ENCODE data around the gene PDE11A. TPM values are rescaled to one million over a fixed set of nuclear protein-coding genes. Genes with fewer than 3 reads are reported as not detected.

PDE11A gene
- total and polyA plus RNA-seq, 2 of the 13 experiments (the other 11 are each of a cell fraction or from before 2014, with no cell fraction given): 1.2 to 1.7 TPM

DNA sequence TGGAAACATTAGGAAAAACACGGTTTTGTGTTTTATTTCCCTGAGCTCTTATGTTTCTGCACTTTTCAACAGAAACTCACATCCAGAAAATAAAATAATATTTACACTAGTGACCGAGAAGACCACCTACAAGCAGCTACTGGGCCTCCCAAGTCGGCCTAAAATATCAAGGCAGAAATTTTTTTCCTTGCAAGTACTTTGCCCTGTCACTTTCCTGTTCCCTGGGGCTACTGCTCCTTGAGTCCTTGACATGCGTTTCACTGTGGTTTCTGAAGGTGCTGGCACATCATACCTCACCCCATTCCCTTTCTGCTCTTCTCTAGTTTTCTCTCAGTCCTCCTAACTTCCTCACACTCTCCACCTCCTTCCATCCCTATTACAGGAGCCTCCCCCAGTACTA lies 400.9 kb downstream of the PDE11A start:
- POLR2A ChIA-PET: no interaction called here
- Histone ChIP-seq H3K27me3 (ENCODE audit: control insufficient read depth in 1 of 2, insufficient read depth in 2 of 2, low read length in 2 of 2) (no peaks in the 10 kb centered on the region), H2AFZ (ENCODE audit: low read length) (no peak overlapping the region), H3K9me3 (ENCODE audit: low read length) (no peaks in the 10 kb centered on the region), H3K27ac (ENCODE audit: extremely low read length, insufficient read depth, low read length) (no peak overlapping the region), H3K4me3 (replicated peaks in 1 of 3; ENCODE audit: insufficient read depth in 1 of 3, low read depth in 2 of 3, low read length in 3 of 3) (no peak overlapping the region), H3K9ac (ENCODE audit: insufficient read depth, low read depth, low read length) (no peak overlapping the region), H3K4me2 (ENCODE audit: low read depth, low read length) (no peak overlapping the region), H3K79me2 (ENCODE audit: insufficient read depth, low read length) (no peaks in the 10 kb centered on the region), H3K36me3 (replicated peaks in 1 of 2; ENCODE audit: control insufficient read depth in 1 of 2, insufficient read depth in 2 of 2, low read length in 2 of 2) (no peaks in the 10 kb centered on the region), H3K4me1 (ENCODE audit: insufficient read depth, low read length) (no peaks in the 10 kb centered on the region), H4K20me1 (ENCODE audit: insufficient read depth, low read length) (no peaks in the 10 kb centered on the region)
- FAIRE-seq: no peak
- intact Hi-C loops (cut with micrococcal nuclease; ENCODE audit: unreplicated experiment): no loop called here
- CTCF ChIA-PET (ENCODE audit: low intra/inter-chr PET ratio, low total read pairs): no interaction called here
- DNase-seq (ENCODE audit: low spot score): no peak
- no TSS peak for BruUV-seq (replicated peaks)
- in situ Hi-C loops (cut with HindIII; ENCODE audit: extremely low pct_ligation_motif_present, low pct_unique_long_range_greater_than_20kb): no loop called here
- WGBS (ENCODE audit: low lambda C conversion rate): 23% methylated on average over 4 of the region's 4 CpGs
- TF ChIP-seq MAFG (CRISPR knock-in tag; IDR thresholded peaks at IDR 0.05) (no peak), ZNF878 (CRISPR knock-in tag; IDR thresholded peaks at IDR 0.05) (no peak), ZNF790 (CRISPR knock-in tag; IDR thresholded peaks at IDR 0.05; ENCODE audit: borderline replicate concordance) (no peak), BORCS8-MEF2B (CRISPR knock-in tag; IDR thresholded peaks at IDR 0.05) (no peak), KDM1A (CRISPR knock-in tag; IDR thresholded peaks at IDR 0.05) (no peak)
- ATAC-seq: no peak

DNA sequence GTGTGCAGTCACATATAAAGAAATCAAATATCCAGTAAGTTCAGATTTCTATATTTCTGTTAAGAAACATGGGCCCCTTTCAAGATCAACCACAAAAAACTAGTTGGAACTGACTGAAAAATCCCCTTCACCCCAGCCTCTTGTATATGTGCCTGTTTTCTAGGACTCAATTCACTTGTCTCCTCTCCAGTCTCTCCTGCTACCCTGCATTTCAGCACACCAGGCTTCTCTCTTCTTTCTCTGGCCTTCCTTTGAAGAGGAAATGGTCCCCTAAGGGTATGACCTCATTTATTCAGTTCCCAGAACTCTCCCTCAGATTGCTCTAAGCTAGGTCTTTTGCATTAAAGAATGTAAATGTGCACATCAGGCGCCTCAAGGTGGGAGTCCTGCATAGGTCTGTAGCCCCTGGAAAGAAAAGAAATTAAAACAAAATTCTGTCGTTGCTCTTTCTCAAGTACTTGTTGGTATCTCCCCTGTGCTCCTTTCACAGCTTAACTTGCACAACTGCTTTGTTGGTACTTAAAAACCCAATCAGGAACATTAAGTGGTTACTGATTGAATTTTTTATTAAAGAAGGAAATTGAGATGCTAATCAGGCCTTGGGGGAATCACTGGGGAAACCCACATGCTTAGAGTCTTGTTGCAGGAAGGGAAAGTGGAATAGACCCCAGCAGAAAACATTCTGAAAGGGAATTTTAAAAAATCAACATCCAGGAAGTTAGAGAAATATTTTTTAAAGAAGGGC lies 401.6 kb downstream of the PDE11A start:
- Histone ChIP-seq H3K36me3 (replicated peaks in 1 of 2; ENCODE audit: control insufficient read depth in 1 of 2, insufficient read depth in 2 of 2, low read length in 2 of 2) (no peaks in the 10 kb centered on the region), H3K9me3 (ENCODE audit: low read length) (no peaks in the 10 kb centered on the region), H3K9ac (ENCODE audit: insufficient read depth, low read depth, low read length) (no peak overlapping the region), H3K27ac (ENCODE audit: extremely low read length, insufficient read depth, low read length) (no peak overlapping the region), H3K27me3 (ENCODE audit: control insufficient read depth in 1 of 2, insufficient read depth in 2 of 2, low read length in 2 of 2) (no peaks in the 10 kb centered on the region), H2AFZ (ENCODE audit: low read length) (no peak overlapping the region), H3K79me2 (ENCODE audit: insufficient read depth, low read length) (no peaks in the 10 kb centered on the region), H3K4me2 (ENCODE audit: low read depth, low read length) (no peak overlapping the region), H4K20me1 (ENCODE audit: insufficient read depth, low read length) (no peaks in the 10 kb centered on the region), H3K4me1 (ENCODE audit: insufficient read depth, low read length) (no peaks in the 10 kb centered on the region), H3K4me3 (replicated peaks in 1 of 3; ENCODE audit: insufficient read depth in 1 of 3, low read depth in 2 of 3, low read length in 3 of 3) (no peak overlapping the region)
- ATAC-seq (no peak), DNase-seq (ENCODE audit: low spot score) (no peak), FAIRE-seq (no peak)
- TF ChIP-seq ATF7 (IDR thresholded peaks at IDR 0.05) (peak; percentile 36; the same call in 1 of the 2 replicates), ATF7 (CRISPR knock-in tag; IDR thresholded peaks at IDR 0.05) (no peak), GABPA (IDR thresholded peaks at IDR 0.05; ENCODE audit: low read depth, low read length) (no peak), GABPA (CRISPR knock-in tag; IDR thresholded peaks at IDR 0.05; ENCODE audit: low read depth) (no peak), U2AF2 (IDR thresholded peaks at IDR 0.05; ENCODE audit: low read depth, low read length) (no peak)
- BruUV-seq (replicated peaks): no TSS peak
- intact Hi-C loops (cut with micrococcal nuclease; ENCODE audit: unreplicated experiment): no loop called here
- ChIA-PET CTCF (ENCODE audit: low intra/inter-chr PET ratio, low total read pairs) (no interaction called here), POLR2A (no interaction called here)
- 45% methylated on average over 2 of the region's 2 CpGs for WGBS (ENCODE audit: low lambda C conversion rate)
- in situ Hi-C loops (cut with HindIII; ENCODE audit: extremely low pct_ligation_motif_present, low pct_unique_long_range_greater_than_20kb): no loop called here
